D721Med (cell line): ENCODE results near the gene TNIP1.

Experiments used
- DNase-seq: peaks from one replicate; pipeline ENCODE4 v3.0.0; 2011; ENCODE audit warnings: low spot score; ENCODE audit not compliant: insufficient read length
- FAIRE-seq: peaks from 2 replicates; lab custom pipeline; 2011; peaks lifted over from hg19 to GRCh38; lab: Jason Lieb, UNC
- CTCF ChIP-seq: IDR thresholded peaks from 2 replicates; pipeline ENCODE4 v1.5.1; 2012; ENCODE audit warnings: mild to moderate bottlenecking, control low read depth; ENCODE audit not compliant: insufficient read depth; ENCODE audit errors: missing control alignments

The TNIP1 gene

GRCh38 chr5:151019331-151019730 lies 61.5 kb downstream of the TNIP1 start:
- DNase-seq (no peak), FAIRE-seq (no peak)
- no peak for TF ChIP-seq CTCF

- FAIRE-seq: no peak
- no peak for DNase-seq
- no peak for TF ChIP-seq CTCF
These were observed 62.0 kb downstream of the TNIP1 start for GRCh38 chr5:151018846-151019245.

GRCh38 chr5:151017897-151018296 lies 62.9 kb downstream of the TNIP1 start:
- FAIRE-seq: no peak
- no peak for TF ChIP-seq CTCF
- DNase-seq: no peak

- DNase-seq: no peak
- TF ChIP-seq CTCF: no peak
- FAIRE-seq: no peak
These were observed 64.1 kb downstream of the TNIP1 start for GRCh38 chr5:151016700-151017099.

GRCh38 chr5:151015974-151016587 lies 64.8 kb downstream of the TNIP1 start:
- FAIRE-seq (no peak), DNase-seq (no peak)
- no peak for TF ChIP-seq CTCF

GRCh38 chr5:151014680-151015343 lies 66.0 kb downstream of the TNIP1 start:
- DNase-seq: no peak
- no peak for FAIRE-seq
- TF ChIP-seq CTCF: no peak

- FAIRE-seq (no peak), DNase-seq (no peak)
- TF ChIP-seq CTCF: no peak
These were observed 68.0 kb downstream of the TNIP1 start for GRCh38 chr5:151012862-151013261.
